HEK293 (cell line): ENCODE measurements around the gene PLAU.
A peak's percentile ranks its signal among the peaks of the same experiment; 100 is the strongest.

Source experiments
- CTCF ChIP-seq: fragments of 450-650 bp; formaldehyde crosslinking; IDR thresholded peaks from 2 replicates; pipeline ENCODE4 v1.5.1; 2016; ENCODE audit warnings: missing biosample characterization, missing genetic modification characterization
- SALL2 ChIP-seq: fragments of 450-650 bp; formaldehyde crosslinking; IDR thresholded peaks from 2 replicates; pipeline ENCODE4 v1.5.0; 2017; ENCODE audit warnings: missing biosample characterization, mild to moderate bottlenecking, missing genetic modification characterization, borderline replicate concordance
- ZBTB1 ChIP-seq: fragments of 450-650 bp; formaldehyde crosslinking; IDR thresholded peaks from 2 replicates; pipeline ENCODE4 v1.5.1; 2016; ENCODE audit warnings: missing biosample characterization, missing genetic modification characterization
- ZNF560 ChIP-seq: fragments of 450-650 bp; formaldehyde crosslinking; IDR thresholded peaks from 2 replicates; pipeline ENCODE4 v1.5.1; 2017; ENCODE audit warnings: missing biosample characterization, missing genetic modification characterization, borderline replicate concordance
- TF ChIP-seq, protein P1 (sequence below): fragments of 450-650 bp; formaldehyde crosslinking; IDR thresholded peaks from 2 replicates; pipeline ENCODE4 v1.5.1; 2016; ENCODE audit warnings: missing biosample characterization, missing genetic modification characterization, low read depth
- TF ChIP-seq, protein P2 (sequence below): fragments of 450-650 bp; formaldehyde crosslinking; IDR thresholded peaks from 2 replicates; pipeline ENCODE4 v1.5.1; 2016; ENCODE audit warnings: missing biosample characterization, missing genetic modification characterization

GRCh38 chr10:73940634-73941221 lies 29.8 kb downstream of the PLAU start:
- TF ChIP-seq ZBTB1 (tag by site-specific recombination) (no peak), CTCF (0 out of 2 replicates have a peak, but pooled peaks have one; percentile 20), ZNF560 (no peak), SALL2 (tag by site-specific recombination) (no peak)
- TF ChIP-seq, protein P1, sequence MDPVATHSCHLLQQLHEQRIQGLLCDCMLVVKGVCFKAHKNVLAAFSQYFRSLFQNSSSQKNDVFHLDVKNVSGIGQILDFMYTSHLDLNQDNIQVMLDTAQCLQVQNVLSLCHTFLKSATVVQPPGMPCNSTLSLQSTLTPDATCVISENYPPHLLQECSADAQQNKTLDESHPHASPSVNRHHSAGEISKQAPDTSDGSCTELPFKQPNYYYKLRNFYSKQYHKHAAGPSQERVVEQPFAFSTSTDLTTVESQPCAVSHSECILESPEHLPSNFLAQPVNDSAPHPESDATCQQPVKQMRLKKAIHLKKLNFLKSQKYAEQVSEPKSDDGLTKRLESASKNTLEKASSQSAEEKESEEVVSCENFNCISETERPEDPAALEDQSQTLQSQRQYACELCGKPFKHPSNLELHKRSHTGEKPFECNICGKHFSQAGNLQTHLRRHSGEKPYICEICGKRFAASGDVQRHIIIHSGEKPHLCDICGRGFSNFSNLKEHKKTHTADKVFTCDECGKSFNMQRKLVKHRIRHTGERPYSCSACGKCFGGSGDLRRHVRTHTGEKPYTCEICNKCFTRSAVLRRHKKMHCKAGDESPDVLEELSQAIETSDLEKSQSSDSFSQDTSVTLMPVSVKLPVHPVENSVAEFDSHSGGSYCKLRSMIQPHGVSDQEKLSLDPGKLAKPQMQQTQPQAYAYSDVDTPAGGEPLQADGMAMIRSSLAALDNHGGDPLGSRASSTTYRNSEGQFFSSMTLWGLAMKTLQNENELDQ (tag by site-specific recombination), result no peak
- TF ChIP-seq, protein P2, sequence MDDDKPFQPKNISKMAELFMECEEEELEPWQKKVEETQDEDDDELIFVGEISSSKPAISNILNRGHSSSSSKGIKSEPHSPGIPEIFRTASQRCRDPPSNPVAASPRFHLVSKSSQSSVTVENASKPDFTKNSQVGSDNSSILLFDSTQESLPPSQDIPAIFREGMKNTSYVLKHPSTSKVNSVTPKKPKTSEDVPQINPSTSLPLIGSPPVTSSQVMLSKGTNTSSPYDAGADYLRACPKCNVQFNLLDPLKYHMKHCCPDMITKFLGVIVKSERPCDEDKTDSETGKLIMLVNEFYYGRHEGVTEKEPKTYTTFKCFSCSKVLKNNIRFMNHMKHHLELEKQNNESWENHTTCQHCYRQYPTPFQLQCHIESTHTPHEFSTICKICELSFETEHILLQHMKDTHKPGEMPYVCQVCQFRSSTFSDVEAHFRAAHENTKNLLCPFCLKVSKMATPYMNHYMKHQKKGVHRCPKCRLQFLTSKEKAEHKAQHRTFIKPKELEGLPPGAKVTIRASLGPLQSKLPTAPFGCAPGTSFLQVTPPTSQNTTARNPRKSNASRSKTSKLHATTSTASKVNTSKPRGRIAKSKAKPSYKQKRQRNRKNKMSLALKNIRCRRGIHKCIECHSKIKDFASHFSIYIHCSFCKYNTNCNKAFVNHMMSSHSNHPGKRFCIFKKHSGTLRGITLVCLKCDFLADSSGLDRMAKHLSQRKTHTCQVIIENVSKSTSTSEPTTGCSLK (tag by site-specific recombination), result no peak
